NCI-H1105 treated with DMSO at 0.1 percent for 48 hours (cell line): Measurements from ENCODE around the gene SREBF2.
"Not testable (repeated sequence)": the region's sequence is repeated elsewhere in the genome, so short reads cannot be mapped to it uniquely, and the experiment has no call there.

Source experiments
- DNase-seq: peaks from one replicate; lab custom pipeline; 2025; lab: John Stamatoyannopoulos, UW

The SREBF2 gene

DNA sequence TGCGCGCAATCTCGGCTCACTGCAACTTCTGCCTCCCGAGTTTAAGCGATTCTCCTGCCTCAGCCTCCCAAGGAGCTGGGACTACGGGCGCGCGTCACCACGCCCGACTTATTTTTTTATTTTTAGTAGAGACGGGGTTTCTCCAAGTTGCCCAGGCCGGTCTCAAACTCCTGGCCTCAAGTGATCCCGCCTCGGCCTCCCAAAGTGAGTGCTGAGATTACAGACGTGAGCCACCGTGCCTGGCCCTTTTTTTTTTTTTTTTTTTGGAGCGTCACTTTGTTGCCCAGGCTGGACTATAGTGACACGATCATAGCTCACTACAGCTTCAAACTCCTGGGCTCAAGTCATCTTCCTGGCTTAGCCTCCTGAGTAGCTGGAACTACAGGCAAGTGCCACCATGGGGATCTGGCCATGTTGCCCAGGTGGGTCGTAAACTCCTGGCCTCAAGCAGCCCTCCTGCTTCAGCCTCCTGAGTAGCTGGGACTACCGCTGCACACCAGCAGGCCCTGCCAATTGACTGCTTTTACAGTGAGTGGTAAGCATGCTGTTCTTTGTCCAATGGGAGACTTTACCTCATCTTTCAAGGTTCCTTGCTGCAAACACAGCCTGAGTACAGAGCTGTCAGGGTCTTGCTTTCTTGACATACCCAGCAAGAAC is 114.6 kb downstream of the SREBF2 start:
- no peak for DNase-seq

DNA sequence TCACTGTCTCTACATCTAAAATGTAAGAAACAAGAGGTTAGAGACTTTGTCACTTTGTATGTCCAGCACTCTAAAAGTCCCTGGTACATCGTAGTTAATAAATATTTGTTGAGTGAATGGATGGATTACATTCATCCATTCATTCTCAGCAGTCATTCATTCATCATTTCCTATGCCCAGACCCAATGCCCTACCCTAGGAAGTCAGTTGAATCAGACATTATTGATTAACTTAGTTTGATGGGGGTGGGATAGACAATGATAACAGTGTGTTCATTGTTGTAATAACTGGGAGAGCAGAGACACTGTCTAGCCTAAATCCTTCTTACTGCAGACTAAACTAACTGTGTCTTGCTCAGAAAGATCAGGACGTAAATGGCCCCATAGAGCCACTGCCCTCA is 115.2 kb downstream of the SREBF2 start:
- DNase-seq, result no peak

DNA sequence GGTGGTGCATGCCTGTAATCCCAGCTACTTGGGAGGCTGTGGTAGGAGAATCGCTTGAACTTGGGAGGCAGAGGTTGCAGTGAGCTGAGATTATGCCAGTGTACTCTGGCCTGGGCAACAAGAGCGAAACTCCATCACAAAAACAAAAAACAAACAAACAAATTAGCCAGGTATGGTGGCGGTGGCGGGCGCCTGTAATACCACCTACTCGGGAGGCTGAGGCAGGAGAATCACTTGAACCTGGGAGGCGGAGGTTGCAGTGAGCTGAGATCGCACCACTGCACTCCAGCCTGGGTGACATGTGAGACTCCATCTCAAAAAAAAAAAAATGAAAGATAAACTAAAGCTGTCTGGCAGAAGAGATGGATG is 116.0 kb downstream of the SREBF2 start:
- not testable (repeated sequence) for DNase-seq

DNA sequence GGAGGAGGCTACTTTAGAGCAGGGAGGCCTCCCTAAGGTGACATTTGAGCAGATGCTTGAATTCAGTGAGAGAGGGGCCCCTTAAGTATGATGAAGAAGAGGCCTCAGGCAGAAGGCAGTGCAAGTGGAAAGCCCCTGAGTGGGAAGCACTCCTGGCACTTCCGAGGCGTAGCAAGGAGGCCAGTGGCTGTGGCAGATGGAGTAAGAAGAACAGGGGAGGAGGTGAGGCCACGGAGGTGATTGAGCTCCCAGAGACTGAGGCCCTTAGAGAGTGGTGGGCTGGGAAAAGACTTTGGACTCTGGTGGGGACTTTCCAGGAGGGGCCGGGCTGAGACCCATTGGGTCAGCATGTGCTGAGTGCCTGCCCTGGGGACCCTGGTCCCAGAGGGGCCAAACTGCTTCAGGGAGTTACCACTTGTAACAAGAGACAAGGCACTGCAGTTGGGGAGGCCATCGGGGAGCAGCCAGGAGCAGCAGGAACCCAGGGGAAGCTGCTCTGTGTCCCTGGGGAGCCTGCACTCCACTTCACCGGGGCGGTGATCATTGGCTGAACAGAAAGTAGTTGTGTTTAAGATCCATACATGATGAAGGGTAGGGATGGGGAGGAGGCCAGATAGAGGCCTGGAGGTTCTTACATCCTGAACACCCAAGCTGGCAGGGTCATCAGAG is 116.5 kb downstream of the SREBF2 start:
- no peak for DNase-seq

DNA sequence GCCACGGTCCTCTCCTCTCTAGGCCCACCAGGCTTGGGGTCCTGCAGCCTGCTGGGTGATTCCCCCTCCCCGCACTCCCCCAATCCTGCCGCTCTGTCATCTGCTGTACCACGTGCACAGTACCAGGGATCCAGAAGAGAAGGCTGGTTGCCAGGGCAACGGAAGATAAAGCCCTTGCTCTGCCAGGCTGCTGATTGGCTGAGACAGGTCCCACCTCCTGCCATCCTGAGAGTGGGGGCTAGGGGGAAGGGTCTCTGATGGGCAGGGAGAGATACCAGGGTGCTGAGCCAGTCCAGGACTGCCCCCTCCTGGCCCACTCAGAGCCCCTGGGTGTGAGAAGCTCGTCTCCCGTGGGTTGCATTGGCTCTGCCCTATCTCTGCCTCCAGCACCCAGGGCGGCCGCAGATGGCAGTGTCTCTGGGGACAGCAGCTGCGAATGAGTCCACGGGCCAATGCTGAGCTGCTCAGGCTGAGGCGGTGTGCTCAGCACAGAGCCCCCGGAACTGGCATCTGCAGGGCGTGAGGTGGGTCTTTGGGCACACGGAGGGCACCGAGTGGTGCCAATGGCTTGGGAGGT is 119.1 kb downstream of the SREBF2 start, which contains the start of gene SMIM45:
SMIM45 (plus strand) TSS at position 253 of the 577 bp plus-strand sequence.
- no peak for DNase-seq

DNA sequence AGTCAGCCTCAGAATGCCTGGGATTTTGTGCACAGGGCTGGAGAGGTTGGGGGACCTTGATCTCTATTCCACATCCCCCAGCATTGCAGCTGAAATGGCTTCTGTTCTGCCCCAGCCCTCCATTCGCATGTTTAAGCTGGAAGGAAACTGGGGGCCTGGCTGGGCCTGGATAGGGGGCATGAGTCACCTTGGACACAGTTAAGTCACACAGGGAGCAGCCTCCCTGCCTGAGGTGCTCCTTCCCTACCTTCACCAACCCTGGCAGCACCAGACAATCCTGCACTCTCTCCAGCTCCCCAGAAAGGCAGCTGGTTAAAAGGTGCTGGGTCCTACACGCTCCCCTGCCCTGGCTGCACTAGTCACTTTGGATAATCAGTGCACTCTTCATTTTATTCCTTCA is 119.8 kb downstream of the SREBF2 start:
- DNase-seq, result no peak
